ENCODE data around the gene MTARC2.
A peak's percentile ranks its signal among the peaks of the same experiment; 100 is the strongest.

The MTARC2 gene

GRCh38 chr1:220783453-220783852 lies 35.3 kb downstream of the MTARC2 start:
- Histone ChIP-seq H3K4me1 (ENCODE audit: control insufficient read depth, low read depth, low read length) (peaks cover 10% of the 10 kb centered on the region), H3K4ac (ENCODE audit: low read depth, low read length) (no peak overlapping the region), H2BK15ac (replicated peaks; ENCODE audit: low read depth) (no peak overlapping the region), H3K4me2 (ENCODE audit: low read length) (no peak overlapping the region), H3K9ac (ENCODE audit: low read length) (no peak overlapping the region), H3K79me2 (ENCODE audit: control insufficient read depth, insufficient read depth, low read length) (peaks cover 3% of the 10 kb centered on the region), H2BK120ac (ENCODE audit: low read depth, low read length) (no peak overlapping the region), H3K56ac (ENCODE audit: low read length) (no peak overlapping the region), H3K36me3 (ENCODE audit: control insufficient read depth, insufficient read depth, low read length) (no peaks in the 10 kb centered on the region), H3K18ac (ENCODE audit: low read length) (no peak overlapping the region), H4K8ac (ENCODE audit: low read depth, low read length) (no peak overlapping the region), H3K4me3 (ENCODE audit: low read length) (no peak overlapping the region), H3K27ac (ENCODE audit: low read depth, low read length) (no peak overlapping the region), H3K79me1 (ENCODE audit: low read length) (peaks cover 3% of the 10 kb centered on the region), H3K27me3 (ENCODE audit: insufficient read depth, low read length, poor library complexity) (no peaks in the 10 kb centered on the region), H2AK5ac (ENCODE audit: low read length) (no peak overlapping the region), H2BK5ac (ENCODE audit: low read length) (no peak overlapping the region), H4K5ac (ENCODE audit: low read length) (no peak overlapping the region), H3K23ac (ENCODE audit: low read length) (no peak overlapping the region)
- no peak for DNase-seq
- WGBS (ENCODE audit: extremely low coverage, insufficient coverage, low lambda C conversion rate) = no CpG with 5 or more reads among the region's 3 CpGs

- WGBS (ENCODE audit: extremely low coverage, insufficient coverage, low lambda C conversion rate) = no CpG with 5 or more reads among the region's 4 CpGs
- H3K36me3 ChIP-seq (ENCODE audit: control insufficient read depth, insufficient read depth, low read length) = no peaks in the 10 kb centered on the region
- H3K27me3 ChIP-seq (ENCODE audit: insufficient read depth, low read length, poor library complexity) = no peaks in the 10 kb centered on the region
- H4K5ac ChIP-seq (ENCODE audit: low read length) = no peak overlapping the region
- no peak overlapping the region for H2BK120ac ChIP-seq (ENCODE audit: low read depth, low read length)
- H3K79me2 ChIP-seq (ENCODE audit: control insufficient read depth, insufficient read depth, low read length) = peaks cover 5% of the 10 kb centered on the region
- no peak overlapping the region for H2BK15ac ChIP-seq (replicated peaks; ENCODE audit: low read depth)
- H3K27ac ChIP-seq (ENCODE audit: low read depth, low read length) = no peak overlapping the region
- no peak overlapping the region for H3K4me3 ChIP-seq (ENCODE audit: low read length)
- no peak overlapping the region for H2BK5ac ChIP-seq (ENCODE audit: low read length)
- H3K4ac ChIP-seq (ENCODE audit: low read depth, low read length) = no peak overlapping the region
- H3K9ac ChIP-seq (ENCODE audit: low read length) = no peak overlapping the region
- H3K4me1 ChIP-seq (ENCODE audit: control insufficient read depth, low read depth, low read length) = peaks cover 10% of the 10 kb centered on the region
- H2AK5ac ChIP-seq (ENCODE audit: low read length) = no peak overlapping the region
- H3K23ac ChIP-seq (ENCODE audit: low read length) = no peak overlapping the region
- no peak overlapping the region for H3K18ac ChIP-seq (ENCODE audit: low read length)
- H3K4me2 ChIP-seq (ENCODE audit: low read length) = no peak overlapping the region
- H3K79me1 ChIP-seq (ENCODE audit: low read length) = peaks cover 5% of the 10 kb centered on the region
- H3K56ac ChIP-seq (ENCODE audit: low read length) = no peak overlapping the region
- DNase-seq = peak; percentile 22
- no peak overlapping the region for H4K8ac ChIP-seq (ENCODE audit: low read depth, low read length)
These were observed 36.6 kb downstream of the MTARC2 start for GRCh38 chr1:220784751-220785150.

GRCh38 chr1:220785166-220786056 lies 37.3 kb downstream of the MTARC2 start:
- Histone ChIP-seq H2AK5ac (ENCODE audit: low read length) (no peak overlapping the region), H3K23ac (ENCODE audit: low read length) (no peak overlapping the region), H4K5ac (ENCODE audit: low read length) (no peak overlapping the region), H3K27me3 (ENCODE audit: insufficient read depth, low read length, poor library complexity) (no peaks in the 10 kb centered on the region), H4K8ac (ENCODE audit: low read depth, low read length) (no peak overlapping the region), H3K4ac (ENCODE audit: low read depth, low read length) (no peak overlapping the region), H2BK15ac (replicated peaks; ENCODE audit: low read depth) (no peak overlapping the region), H3K79me1 (ENCODE audit: low read length) (peaks cover 5% of the 10 kb centered on the region), H3K4me3 (ENCODE audit: low read length) (no peak overlapping the region), H3K36me3 (ENCODE audit: control insufficient read depth, insufficient read depth, low read length) (no peaks in the 10 kb centered on the region), H2BK120ac (ENCODE audit: low read depth, low read length) (no peak overlapping the region), H3K27ac (ENCODE audit: low read depth, low read length) (no peak overlapping the region), H3K79me2 (ENCODE audit: control insufficient read depth, insufficient read depth, low read length) (peaks cover 5% of the 10 kb centered on the region), H3K4me1 (ENCODE audit: control insufficient read depth, low read depth, low read length) (peaks cover 10% of the 10 kb centered on the region), H3K18ac (ENCODE audit: low read length) (no peak overlapping the region), H3K9ac (ENCODE audit: low read length) (peak overlapping the region; percentile 61), H2BK5ac (ENCODE audit: low read length) (no peak overlapping the region), H3K56ac (ENCODE audit: low read length) (peak overlapping the region; percentile 81), H3K4me2 (ENCODE audit: low read length) (no peak overlapping the region)
- peak; percentile 29 for DNase-seq
- no CpG with 5 or more reads among the region's 11 CpGs for WGBS (ENCODE audit: extremely low coverage, insufficient coverage, low lambda C conversion rate)

- Histone ChIP-seq H2BK5ac (ENCODE audit: low read length) (no peak overlapping the region), H2BK120ac (ENCODE audit: low read depth, low read length) (no peak overlapping the region), H3K27me3 (ENCODE audit: insufficient read depth, low read length, poor library complexity) (no peaks in the 10 kb centered on the region), H3K56ac (ENCODE audit: low read length) (peak overlapping the region; percentile 81), H3K79me2 (ENCODE audit: control insufficient read depth, insufficient read depth, low read length) (peaks cover 5% of the 10 kb centered on the region), H3K27ac (ENCODE audit: low read depth, low read length) (no peak overlapping the region), H3K9ac (ENCODE audit: low read length) (peak overlapping the region; percentile 61), H3K79me1 (ENCODE audit: low read length) (peaks cover 5% of the 10 kb centered on the region), H2AK5ac (ENCODE audit: low read length) (no peak overlapping the region), H3K4ac (ENCODE audit: low read depth, low read length) (no peak overlapping the region), H3K23ac (ENCODE audit: low read length) (no peak overlapping the region), H3K4me2 (ENCODE audit: low read length) (peak overlapping the region; percentile 75), H3K18ac (ENCODE audit: low read length) (peak overlapping the region; percentile 83), H2BK15ac (replicated peaks; ENCODE audit: low read depth) (no peak overlapping the region), H3K4me1 (ENCODE audit: control insufficient read depth, low read depth, low read length) (peaks cover 10% of the 10 kb centered on the region), H3K36me3 (ENCODE audit: control insufficient read depth, insufficient read depth, low read length) (no peaks in the 10 kb centered on the region), H4K8ac (ENCODE audit: low read depth, low read length) (no peak overlapping the region), H3K4me3 (ENCODE audit: low read length) (no peak overlapping the region), H4K5ac (ENCODE audit: low read length) (no peak overlapping the region)
- WGBS (ENCODE audit: extremely low coverage, insufficient coverage, low lambda C conversion rate) = no CpG with 5 or more reads among the region's 13 CpGs
- DNase-seq = no peak
These were observed 37.9 kb downstream of the MTARC2 start for GRCh38 chr1:220786057-220786336.

- Histone ChIP-seq H3K4ac (ENCODE audit: low read depth, low read length) (no peak within 1 kb of the TSS), H2BK120ac (ENCODE audit: low read depth, low read length) (no peak within 1 kb of the TSS), H2BK5ac (ENCODE audit: low read length) (no peak within 1 kb of the TSS), H3K79me2 (ENCODE audit: control insufficient read depth, insufficient read depth, low read length) (peaks cover 5% of the 10 kb centered on the region), H3K4me3 (ENCODE audit: low read length) (peak within 1 kb of the TSS; percentile 56), H2AK5ac (ENCODE audit: low read length) (no peak within 1 kb of the TSS), H3K79me1 (ENCODE audit: low read length) (peaks cover 5% of the 10 kb centered on the region), H3K56ac (ENCODE audit: low read length) (peak within 1 kb of the TSS; percentile 91), H3K9ac (ENCODE audit: low read length) (peak within 1 kb of the TSS; percentile 79), H4K8ac (ENCODE audit: low read depth, low read length) (no peak within 1 kb of the TSS), H4K5ac (ENCODE audit: low read length) (no peak within 1 kb of the TSS), H2BK15ac (replicated peaks; ENCODE audit: low read depth) (no peak within 1 kb of the TSS), H3K23ac (ENCODE audit: low read length) (no peak within 1 kb of the TSS), H3K27ac (ENCODE audit: low read depth, low read length) (peak within 1 kb of the TSS; percentile 68), H3K4me1 (ENCODE audit: control insufficient read depth, low read depth, low read length) (peaks cover 10% of the 10 kb centered on the region), H3K4me2 (ENCODE audit: low read length) (peak within 1 kb of the TSS; percentile 75), H3K18ac (ENCODE audit: low read length) (peak within 1 kb of the TSS; percentile 83), H3K36me3 (ENCODE audit: control insufficient read depth, insufficient read depth, low read length) (no peaks in the 10 kb centered on the region), H3K27me3 (ENCODE audit: insufficient read depth, low read length, poor library complexity) (no peaks in the 10 kb centered on the region)
- peak; percentile 87 for DNase-seq
- no CpG with 5 or more reads among the region's 56 CpGs for WGBS (ENCODE audit: extremely low coverage, insufficient coverage, low lambda C conversion rate)
These were observed 38.4 kb downstream of the MTARC2 start, which contains the start of gene MTARC1 for GRCh38 chr1:220786337-220787068. MTARC1 (plus strand) TSS chr1:220786913; CDS start chr1:220786945, 32 bp downstream.

Data from mesendoderm (in vitro differentiated cells).